HEK293 (cell line): ENCODE measurements around the gene MRGPRD.

Source experiments
- CTCF ChIP-seq: fragments of 450-650 bp; formaldehyde crosslinking; IDR thresholded peaks from 2 replicates; pipeline ENCODE4 v1.5.1; 2016; ENCODE audit warnings: missing biosample characterization, missing genetic modification characterization
- KLF16 ChIP-seq: fragments of 450-650 bp; formaldehyde crosslinking; IDR thresholded peaks from 2 replicates; pipeline ENCODE4 v1.5.1; 2017; ENCODE audit warnings: missing biosample characterization, missing genetic modification characterization
- YY1 ChIP-seq: fragments of 450-650 bp; formaldehyde crosslinking; IDR thresholded peaks from 2 replicates; pipeline ENCODE4 v1.5.1; 2018; ENCODE audit warnings: missing biosample characterization, missing genetic modification characterization
- ZBTB11 ChIP-seq: fragments of 450-650 bp; formaldehyde crosslinking; conservative IDR thresholded peaks from 2 replicates; pipeline ENCODE4 v1.5.1; 2016; ENCODE audit warnings: low read depth, missing biosample characterization, missing genetic modification characterization
- ZBTB20 ChIP-seq: fragments of 450-650 bp; formaldehyde crosslinking; IDR thresholded peaks from 2 replicates; pipeline ENCODE4 v1.5.1; 2016; ENCODE audit warnings: missing biosample characterization, missing genetic modification characterization
- ZNF10 ChIP-seq: fragments of 450-650 bp; formaldehyde crosslinking; IDR thresholded peaks from 2 replicates; pipeline ENCODE4 v1.5.1; 2017; ENCODE audit warnings: missing biosample characterization, missing genetic modification characterization
- ZNF24 ChIP-seq: fragments of 450-650 bp; formaldehyde crosslinking; IDR thresholded peaks from 2 replicates; pipeline ENCODE4 v1.5.1; 2016; ENCODE audit warnings: missing biosample characterization, missing genetic modification characterization
- ZNF596 ChIP-seq: fragments of 450-650 bp; IDR thresholded peaks from 2 replicates; pipeline ENCODE4 v1.5.0; 2018; ENCODE audit warnings: missing biosample characterization, mild to moderate bottlenecking, missing genetic modification characterization, moderate library complexity
- ZNF664 ChIP-seq: fragments of 450-650 bp; formaldehyde crosslinking; IDR thresholded peaks from 2 replicates; pipeline ENCODE4 v1.5.1; 2016; ENCODE audit warnings: missing biosample characterization, missing genetic modification characterization

GRCh38 chr11:69024509-69024908 is 43.7 kb upstream of the MRGPRD start:
- no peak for TF ChIP-seq YY1 (tag by site-specific recombination)
- no peak for TF ChIP-seq ZNF664 (tag by site-specific recombination)
- no peak for TF ChIP-seq CTCF (tag by site-specific recombination)
- TF ChIP-seq ZNF596 (tag by site-specific recombination): no peak
- TF ChIP-seq ZBTB11 (tag by site-specific recombination): no peak
- TF ChIP-seq ZNF10 (tag by site-specific recombination): no peak
- no peak for TF ChIP-seq ZNF24 (tag by site-specific recombination)
- no peak for TF ChIP-seq KLF16
- no peak for TF ChIP-seq ZBTB20 (tag by site-specific recombination)
